ENCODE measurements around the gene RABEPK.

GRCh38 chr9:125261501-125262293, 61.4 kb downstream of the RABEPK start, which contains the start of gene GAPVD1:
- TF ChIP-seq CTCF (IDR thresholded peaks at IDR 0.05; ENCODE audit: low read depth, low read length, missing input control) (peak; percentile 38), YY1 (IDR thresholded peaks at IDR 0.05) (peak; percentile 33), JUND (IDR thresholded peaks at IDR 0.05) (no peak), RAD21 (IDR thresholded peaks at IDR 0.05) (no peak), TAF1 (conservative IDR thresholded peaks at IDR 0.05) (no peak), SP1 (IDR thresholded peaks at IDR 0.05) (no peak), MAX (IDR thresholded peaks at IDR 0.05) (no peak), RXRA (IDR thresholded peaks at IDR 0.05) (peak in 1 of 2 donors; percentile 22), REST (IDR thresholded peaks at IDR 0.05) (peak; percentile 54), HNF4A (conservative IDR thresholded peaks at IDR 0.05) (peak in 1 of 2 donors; percentile 7), GABPA (IDR thresholded peaks at IDR 0.05 in 1 of 2, conservative IDR thresholded peaks at IDR 0.05 in 1 of 2) (peak; percentile 63 to 85)
